H9 (cell line): ENCODE data around the gene PCDHGB1. TPM values are rescaled to one million over a fixed set of nuclear protein-coding genes. Genes with fewer than 3 reads are reported as not detected.

Experiments
- DNase-seq: peaks from one replicate; pipeline ENCODE4 v3.0.0-alpha.2; 2017
- H2AFZ ChIP-seq: one replicate; pipeline ENCODE4 v1.6.1; 2013; ENCODE audit warnings: mild to moderate bottlenecking, low read length, control low read depth, moderate library complexity
- H2AK5ac ChIP-seq: 2 replicates; pipeline ENCODE4 v1.6.1; 2013; ENCODE audit warnings: low read length, control low read depth, mixed read lengths; ENCODE audit not compliant: insufficient read length
- H2BK120ac ChIP-seq: one replicate; pipeline ENCODE4 v1.6.1; 2013; ENCODE audit warnings: low read depth, mild to moderate bottlenecking, low read length, control low read depth, inconsistent platforms; ENCODE audit not compliant: poor library complexity, severe bottlenecking
- H2BK12ac ChIP-seq: 2 replicates; pipeline ENCODE4 v1.6.1; 2013; ENCODE audit warnings: low read length, control low read depth, mixed read lengths, low read depth; ENCODE audit not compliant: insufficient read length
- H2BK15ac ChIP-seq: 2 replicates; pipeline ENCODE4 v1.6.1; 2013; ENCODE audit warnings: low read depth, low read length, control low read depth
- H2BK20ac ChIP-seq: one replicate; pipeline ENCODE4 v1.6.1; 2013; ENCODE audit warnings: low read depth, mild to moderate bottlenecking, low read length, control low read depth, inconsistent platforms; ENCODE audit not compliant: poor library complexity, severe bottlenecking
- H2BK5ac ChIP-seq: 2 replicates; pipeline ENCODE4 v1.6.1; 2013; ENCODE audit warnings: low read length, control low read depth, mixed read lengths; ENCODE audit not compliant: insufficient read length
- H3K14ac ChIP-seq: 2 replicates; pipeline ENCODE4 v1.6.1; 2013; ENCODE audit warnings: low read length, control low read depth; ENCODE audit not compliant: insufficient read depth
- H3K18ac ChIP-seq: 2 replicates; pipeline ENCODE4 v1.6.1; 2013; ENCODE audit warnings: low read depth, mild to moderate bottlenecking, mixed read lengths, low read length, control low read depth; ENCODE audit not compliant: insufficient read length
- H3K23ac ChIP-seq: 2 replicates; pipeline ENCODE4 v1.6.1; 2013; ENCODE audit warnings: low read length, control low read depth, mixed read lengths, low read depth; ENCODE audit not compliant: insufficient read length
- H3K23me2 ChIP-seq: 2 replicates; pipeline ENCODE4 v1.6.1; 2013; ENCODE audit warnings: low read depth, mild to moderate bottlenecking, mixed read lengths, low read length, control low read depth; ENCODE audit not compliant: insufficient read length, poor library complexity, severe bottlenecking
- H3K27ac ChIP-seq: 2 replicates; pipeline ENCODE4 v1.5.1; 2013; ENCODE audit warnings: low read length, control low read depth, mixed read lengths, low read depth; ENCODE audit not compliant: insufficient read length
- H3K27me3 ChIP-seq: 2 replicates; pipeline ENCODE4 v1.6.1; 2013; ENCODE audit warnings: low read length, control low read depth, inconsistent platforms; ENCODE audit not compliant: insufficient read depth
- H3K4ac ChIP-seq: 2 replicates; pipeline ENCODE4 v1.6.1; 2013; ENCODE audit warnings: low read depth, mild to moderate bottlenecking, control low read depth, inconsistent platforms, low read length, moderate library complexity
- H3K4me1 ChIP-seq: 2 replicates; pipeline ENCODE4 v1.6.1; 2013; ENCODE audit warnings: low read length, control low read depth, inconsistent platforms; ENCODE audit not compliant: insufficient read depth
- H3K4me2 ChIP-seq: 2 replicates; pipeline ENCODE4 v1.6.1; 2013; ENCODE audit warnings: low read length, control low read depth, mixed read lengths; ENCODE audit not compliant: insufficient read length, insufficient read depth
- H3K56ac ChIP-seq: 2 replicates; pipeline ENCODE4 v1.6.1; 2013; ENCODE audit warnings: low read depth, mild to moderate bottlenecking, mixed read lengths, low read length, control low read depth; ENCODE audit not compliant: insufficient read length
- H3K79me1 ChIP-seq: 2 replicates; pipeline ENCODE4 v1.6.1; 2013; ENCODE audit warnings: low read depth, mild to moderate bottlenecking, moderate library complexity, low read length, control low read depth, inconsistent platforms; ENCODE audit not compliant: insufficient read depth, poor library complexity, severe bottlenecking
- H3K79me2 ChIP-seq: 2 replicates; pipeline ENCODE4 v1.6.1; 2013; ENCODE audit warnings: low read length, control low read depth, inconsistent platforms; ENCODE audit not compliant: insufficient read depth
- H3K9ac ChIP-seq: 2 replicates; pipeline ENCODE4 v1.6.1; 2013; ENCODE audit warnings: low read length, control low read depth, mixed read lengths; ENCODE audit not compliant: insufficient read length; ENCODE audit errors: extremely low read depth
- H3K9me3 ChIP-seq: one replicate; pipeline ENCODE4 v1.6.1; 2013; ENCODE audit warnings: low read depth, low read length, inconsistent platforms; ENCODE audit not compliant: control insufficient read depth
- H3T11ph ChIP-seq: one replicate; pipeline ENCODE4 v1.6.1; 2013; ENCODE audit warnings: mild to moderate bottlenecking, low read length, control low read depth, inconsistent platforms
- H4K20me1 ChIP-seq: one replicate; pipeline ENCODE4 v1.6.1; 2013; ENCODE audit not compliant: control insufficient read depth, insufficient read length, insufficient read depth
- H4K5ac ChIP-seq: 2 replicates; pipeline ENCODE4 v1.6.1; 2013; ENCODE audit warnings: low read depth, mild to moderate bottlenecking, mixed read lengths, low read length, control low read depth; ENCODE audit not compliant: insufficient read length
- H4K8ac ChIP-seq: replicated peaks from 2 replicates; pipeline ENCODE4 v1.6.1; 2013; ENCODE audit warnings: low read length, control low read depth, mixed read lengths, low read depth; ENCODE audit not compliant: insufficient read length
- H4K91ac ChIP-seq: 2 replicates; pipeline ENCODE4 v1.6.1; 2013; ENCODE audit warnings: low read depth, mild to moderate bottlenecking, moderate library complexity, mixed read lengths, low read length, control low read depth; ENCODE audit not compliant: insufficient read length
- H3K27ac Mint-ChIP-seq, 3 experiments: 2 replicates in 2 of 3; 3 replicates in 1 of 3; pipeline ENCODE4 v1.8.0; 2020 to 2021; ENCODE audit warnings: mixed read lengths in 3 of 3, mild to moderate bottlenecking in 1 of 3, moderate library complexity in 1 of 3
- H3K27me3 Mint-ChIP-seq: 2 replicates; pipeline ENCODE4 v1.8.0; 2021; ENCODE audit warnings: low read depth, mild to moderate bottlenecking, moderate library complexity, mixed read lengths
- H3K36me3 Mint-ChIP-seq, 3 experiments: 2 replicates in 2 of 3; 3 replicates in 1 of 3; pipeline ENCODE4 v1.8.0; 2020 to 2021; ENCODE audit warnings: low read depth in 3 of 3, mixed read lengths in 3 of 3; ENCODE audit not compliant: insufficient read depth in 1 of 3
- H3K4me1 Mint-ChIP-seq, 2 experiments: 2 replicates each; pipeline ENCODE4 v1.8.0; 2020; ENCODE audit warnings: mixed read lengths in 2 of 2
- H3K4me3 Mint-ChIP-seq, 2 experiments: 2 replicates in 1 of 2; 3 replicates in 1 of 2; pipeline ENCODE4 v1.8.0; 2020 to 2021; ENCODE audit warnings: mild to moderate bottlenecking in 2 of 2, mixed read lengths in 2 of 2, moderate library complexity in 1 of 2
- H3K9me3 Mint-ChIP-seq, 2 experiments: 2 replicates in 1 of 2; 3 replicates in 1 of 2; pipeline ENCODE4 v1.8.0; 2020; ENCODE audit warnings: mild to moderate bottlenecking in 2 of 2, mixed read lengths in 2 of 2, moderate library complexity in 1 of 2
- CTCF ChIP-seq: fragments of 200-600 bp; sonication (generic); conservative IDR thresholded peaks from 3 replicates; pipeline ENCODE4 v1.8.0; 2021; ENCODE audit warnings: antibody characterized with exemption, mild to moderate bottlenecking
- WGBS: extraction: QIAGEN DNeasy Blood & Tissue Kit; methylation state at CpG from one replicate; pipeline ENCODE4 v1.1.7; 2013; ENCODE audit warnings: missing lambda C conversion rate, low lambda C conversion rate, mixed read lengths; ENCODE audit not compliant: insufficient read length; ENCODE audit errors: extremely low coverage; 5-methylcytosine and 5-hydroxymethylcytosine counted together
- total RNA-seq: library from RNA; stranded (reverse); gene quantifications from 2 replicates; pipeline ENCODE4 v1.2.1, GENCODE V29; 2021

PCDHGB1 gene
- total RNA-seq, 1 experiment from 2014 or later, result 5.0 TPM

- no peaks in the 10 kb centered on the region for H4K20me1 ChIP-seq
- H2AFZ ChIP-seq, result no peak overlapping the region
- peaks cover 22% of the 10 kb centered on the region for H3K9me3 ChIP-seq
Measured at GRCh38 chr5:141328231-141328630, 21.7 kb upstream of the PCDHGB1 start.

More at GRCh38 chr5:141328231-141328630, 21.7 kb upstream of the PCDHGB1 start:
- no peak for DNase-seq
- Histone ChIP-seq H3K79me1 (no peaks in the 10 kb centered on the region), H3K27me3 (no peaks in the 10 kb centered on the region), H3K14ac (no peak overlapping the region), H3K23ac (no peak overlapping the region), H3K18ac (no peak overlapping the region), H3K79me2 (no peaks in the 10 kb centered on the region), H4K91ac (no peak overlapping the region), H2BK5ac (no peak overlapping the region), H3K9ac (no peak overlapping the region), H4K5ac (no peak overlapping the region), H3K56ac (no peak overlapping the region), H2BK15ac (no peak overlapping the region), H3K4me1 (no peaks in the 10 kb centered on the region), H3T11ph (no peak overlapping the region), H2BK120ac (no peak overlapping the region), H3K4ac (no peak overlapping the region), H2BK20ac (no peak overlapping the region), H2AK5ac (no peak overlapping the region), H3K23me2 (peaks cover 9% of the 10 kb centered on the region), H3K4me2 (no peak overlapping the region), H3K27ac (no peak overlapping the region), H4K8ac (no peak overlapping the region), H2BK12ac (no peak overlapping the region)
- peaks cover 46 to 56% of the 10 kb centered on the region in 2 experiments for H3K9me3 Mint-ChIP-seq
- no peak overlapping the region for H3K4me3 Mint-ChIP-seq
- H3K27ac Mint-ChIP-seq, result no peak overlapping the region
- WGBS, result no CpG with 5 or more reads among the region's 8 CpGs
- peaks cover 5 to 6% of the 10 kb centered on the region in 2 experiments for H3K4me1 Mint-ChIP-seq
- TF ChIP-seq CTCF, result no peak
- H3K27me3 Mint-ChIP-seq, result peaks cover 7% of the 10 kb centered on the region
- H3K36me3 Mint-ChIP-seq, result peaks cover 9 to 38% (median 15%) of the 10 kb centered on the region in 3 experiments
